ENCODE measurements around the gene GPRC5C.
"Not testable (repeated sequence)": the region's sequence is repeated elsewhere in the genome, so short reads cannot be mapped to it uniquely, and the experiment has no call there.

The GPRC5C gene, protein sequence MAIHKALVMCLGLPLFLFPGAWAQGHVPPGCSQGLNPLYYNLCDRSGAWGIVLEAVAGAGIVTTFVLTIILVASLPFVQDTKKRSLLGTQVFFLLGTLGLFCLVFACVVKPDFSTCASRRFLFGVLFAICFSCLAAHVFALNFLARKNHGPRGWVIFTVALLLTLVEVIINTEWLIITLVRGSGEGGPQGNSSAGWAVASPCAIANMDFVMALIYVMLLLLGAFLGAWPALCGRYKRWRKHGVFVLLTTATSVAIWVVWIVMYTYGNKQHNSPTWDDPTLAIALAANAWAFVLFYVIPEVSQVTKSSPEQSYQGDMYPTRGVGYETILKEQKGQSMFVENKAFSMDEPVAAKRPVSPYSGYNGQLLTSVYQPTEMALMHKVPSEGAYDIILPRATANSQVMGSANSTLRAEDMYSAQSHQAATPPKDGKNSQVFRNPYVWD

DNA sequence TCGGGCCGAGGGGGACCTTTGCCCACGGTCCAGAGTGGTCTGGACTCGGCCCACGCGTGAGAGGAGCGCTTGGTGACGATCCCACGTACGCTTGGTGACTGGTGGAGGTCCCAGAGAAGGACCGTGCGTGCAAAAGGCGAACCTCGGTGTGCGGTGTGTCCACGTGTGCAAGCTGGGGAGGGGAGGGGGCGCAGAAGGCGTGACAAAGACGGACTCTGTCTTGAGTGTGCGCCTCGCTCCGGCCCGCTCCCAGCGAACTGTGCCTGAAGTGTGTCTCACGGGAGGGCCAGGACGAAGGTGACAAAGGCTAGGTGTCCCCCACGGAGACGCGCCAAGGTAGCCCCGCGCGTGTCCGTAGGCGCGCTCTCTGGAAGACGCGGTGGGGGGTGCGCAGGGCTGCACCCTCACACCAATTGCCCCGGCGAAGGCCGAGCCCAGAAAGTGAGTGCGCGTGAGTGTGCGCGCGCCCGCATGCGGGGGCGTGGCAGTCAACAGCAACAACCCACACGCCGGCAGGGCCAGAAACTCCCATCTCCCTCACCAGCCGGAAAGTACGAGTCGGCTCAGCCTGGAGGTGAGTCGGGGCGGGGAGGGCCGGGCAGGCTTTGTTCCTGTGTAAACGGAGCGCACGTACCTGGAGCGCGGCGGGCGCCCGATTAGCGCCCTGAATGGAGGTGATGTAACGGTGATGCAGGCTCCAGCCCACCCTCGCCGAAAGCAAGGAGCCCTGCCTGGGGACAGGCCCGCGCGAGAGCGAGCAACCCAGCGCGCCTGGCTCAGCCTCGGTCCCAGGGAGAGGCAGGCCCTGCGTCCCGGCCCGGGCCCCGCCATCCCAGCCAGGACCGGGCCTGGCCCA, at the start of gene GPRC5C:
Gene GPRC5C (plus strand): TSS at position 521 of the 856 bp plus-strand sequence. CDS start 7,689 bp downstream, outside the sequence.
- DNase-seq = peak; percentile 84

GRCh38 chr17:74383141-74383540, 48.7 kb upstream of the GPRC5C start:
- DNase-seq = no peak

GRCh38 chr17:74385201-74385600, 46.7 kb upstream of the GPRC5C start:
- DNase-seq = no peak

- DNase-seq = peak; percentile 76
These were observed 45.5 kb upstream of the GPRC5C start for GRCh38 chr17:74386386-74386785.

- DNase-seq = no peak
These were observed 44.3 kb upstream of the GPRC5C start for GRCh38 chr17:74387365-74388218.

- DNase-seq = no peak
These were observed 42.7 kb upstream of the GPRC5C start for GRCh38 chr17:74389084-74389753.

DNA sequence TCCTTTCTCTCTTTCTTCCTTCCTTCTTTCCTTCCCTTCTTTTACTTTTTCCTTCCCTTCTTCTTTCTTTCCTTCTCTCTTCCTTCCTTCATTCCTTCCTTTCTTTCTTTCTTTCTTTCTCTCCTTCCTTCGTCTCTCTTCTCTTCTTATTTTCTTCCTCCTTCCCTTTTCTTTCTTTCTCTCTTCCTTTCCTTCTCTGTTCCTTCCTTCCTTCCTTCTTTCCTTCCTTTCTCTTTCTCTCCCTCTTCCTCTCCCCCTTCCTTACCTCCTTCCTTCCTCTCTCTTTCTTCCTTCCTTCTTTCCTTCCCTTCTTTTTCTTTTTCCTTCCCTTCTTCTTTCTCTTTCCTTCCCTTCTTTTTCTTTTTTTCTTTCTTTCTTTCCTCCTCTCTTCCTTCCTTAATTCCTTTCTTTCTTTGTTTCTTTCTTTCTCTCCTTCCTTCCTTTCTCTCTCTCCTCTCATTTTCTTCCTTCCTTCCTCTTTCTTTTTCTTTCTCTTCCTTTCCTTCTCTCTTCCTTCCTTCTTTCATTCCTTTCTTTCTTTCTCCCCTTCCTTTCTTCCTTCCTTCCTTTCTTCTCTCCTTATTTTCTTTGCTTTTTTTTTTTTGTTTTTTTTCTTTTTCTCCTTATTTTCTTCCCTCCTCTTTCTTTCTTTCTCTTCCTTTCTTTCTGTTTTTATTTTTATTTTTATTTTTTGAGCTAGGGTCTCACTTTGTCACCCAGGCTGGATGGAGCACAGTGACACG, 41.8 kb upstream of the GPRC5C start:
- DNase-seq = no peak

DNA sequence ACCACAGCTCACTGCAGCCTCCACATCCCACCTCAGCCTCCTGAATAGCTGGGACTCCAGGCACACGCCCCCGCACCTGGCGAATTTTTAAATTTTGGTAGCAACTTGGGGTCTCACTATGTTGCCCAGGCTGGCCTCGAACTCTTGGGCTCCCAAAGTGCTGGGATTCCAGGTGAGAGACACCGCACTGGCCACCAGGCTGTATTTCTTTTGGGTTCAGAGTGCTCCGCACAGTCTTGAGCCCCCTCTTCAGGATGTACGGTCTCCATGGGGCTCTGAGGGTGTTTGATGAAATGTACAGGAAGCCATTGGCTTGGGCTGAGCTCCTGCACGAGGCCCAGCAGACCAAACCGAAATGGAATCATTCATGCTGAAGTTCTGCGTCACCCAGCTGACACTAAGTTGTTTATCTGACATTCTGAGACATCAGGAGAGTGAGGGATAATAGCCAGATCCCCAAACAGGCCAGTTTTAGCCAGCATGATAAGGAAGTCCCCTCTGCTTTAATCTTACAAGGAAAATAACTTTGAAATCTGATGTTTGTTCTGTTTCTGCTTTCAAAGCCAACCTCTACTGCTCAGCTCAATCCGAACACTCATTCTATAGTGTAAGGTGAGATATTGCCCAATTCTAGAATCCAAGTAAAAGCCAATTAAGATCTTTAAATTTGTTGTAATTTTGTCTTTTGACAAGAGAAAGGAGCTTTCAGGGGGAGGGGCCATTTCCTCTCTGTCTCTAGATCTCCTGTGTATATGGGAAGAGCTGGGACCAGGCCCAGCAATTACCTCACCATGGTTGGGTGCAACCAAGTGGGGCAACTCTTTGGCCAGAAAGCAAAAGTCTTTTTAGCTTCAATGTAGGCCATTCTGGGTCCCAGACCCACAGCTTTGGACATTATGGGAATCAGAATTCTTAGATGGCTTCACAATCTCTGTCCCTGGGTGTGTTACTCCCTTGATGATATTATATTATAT, 40.9 kb upstream of the GPRC5C start:
- DNase-seq = no peak

DNA sequence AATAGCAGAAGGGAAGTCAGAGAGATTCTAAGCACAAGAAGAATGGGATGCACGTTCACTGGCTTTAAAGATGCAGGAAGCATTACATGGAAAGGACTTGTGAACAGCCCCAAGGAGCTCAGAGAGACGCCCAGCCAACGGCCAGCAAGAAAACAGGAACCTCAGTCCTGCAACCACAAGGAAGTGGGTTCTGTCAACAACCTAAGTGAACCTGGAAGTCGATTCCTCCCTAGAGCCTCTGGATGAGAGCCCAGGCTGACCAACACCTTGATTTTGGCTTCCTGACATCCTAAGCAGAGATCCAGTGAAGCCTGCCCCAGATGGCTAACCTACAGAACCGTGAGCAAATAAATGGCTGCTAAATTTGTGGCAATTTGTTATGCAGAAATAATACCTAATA, 40.1 kb upstream of the GPRC5C start:
- no peak for DNase-seq

DNA sequence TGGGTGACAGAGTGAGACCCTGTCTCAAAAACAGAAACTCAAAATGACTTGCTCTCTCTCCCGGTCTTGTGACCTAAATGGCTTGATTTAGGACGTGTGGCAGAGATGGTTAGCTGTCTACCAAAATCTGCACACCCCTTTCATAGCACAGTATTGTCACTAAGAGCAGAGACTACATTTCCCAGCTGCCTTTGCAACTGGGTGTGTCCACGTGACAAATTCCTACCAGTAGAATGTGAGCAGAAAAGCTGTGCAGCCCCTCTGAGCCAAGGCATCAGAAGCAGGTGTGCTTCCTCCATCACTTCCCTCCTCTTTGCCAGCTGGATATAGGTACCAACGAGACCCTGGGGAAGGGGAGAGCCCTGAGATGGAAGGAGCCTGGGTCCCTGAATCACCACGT, 39.0 kb upstream of the GPRC5C start:
- no peak for DNase-seq

- no peak for DNase-seq
These were observed 38.4 kb upstream of the GPRC5C start for GRCh38 chr17:74393346-74393942.

DNA sequence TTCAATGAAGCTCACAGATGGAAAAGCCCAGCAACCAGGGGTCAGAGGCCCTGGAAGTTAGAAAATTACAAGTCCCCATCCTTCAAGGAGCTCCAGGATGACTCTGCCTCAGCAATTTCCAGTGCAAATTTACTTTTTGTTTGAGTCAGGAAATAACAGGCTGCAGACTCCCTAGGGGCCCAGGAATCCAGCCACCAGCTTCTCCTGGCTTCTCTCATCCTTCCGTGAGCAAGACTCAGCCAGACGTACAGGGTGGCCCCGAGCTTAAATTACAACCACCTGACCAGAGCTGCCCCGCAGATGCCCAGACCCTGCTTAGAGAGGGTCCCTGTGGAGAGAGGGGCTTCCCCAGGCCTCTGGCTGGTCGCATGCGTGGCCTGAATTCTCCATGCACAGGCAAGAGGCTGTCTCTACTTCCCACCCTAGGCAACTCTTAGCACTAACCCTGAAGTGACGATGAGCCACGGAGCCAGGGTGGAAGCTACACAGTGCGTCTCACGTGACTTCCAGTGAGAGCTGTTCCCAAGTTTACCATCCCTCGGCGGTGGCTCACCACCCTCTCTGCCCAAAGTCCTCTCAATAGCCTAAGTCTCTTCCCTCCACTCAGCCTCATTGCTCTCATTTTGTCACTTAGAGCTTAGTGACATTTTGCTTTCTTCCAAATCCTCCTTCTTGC, 37.5 kb upstream of the GPRC5C start:
- DNase-seq = no peak

- no peak for DNase-seq
These were observed 36.9 kb upstream of the GPRC5C start for GRCh38 chr17:74394977-74395376.

- no peak for DNase-seq
These were observed 35.3 kb upstream of the GPRC5C start for GRCh38 chr17:74396567-74396966.

DNA sequence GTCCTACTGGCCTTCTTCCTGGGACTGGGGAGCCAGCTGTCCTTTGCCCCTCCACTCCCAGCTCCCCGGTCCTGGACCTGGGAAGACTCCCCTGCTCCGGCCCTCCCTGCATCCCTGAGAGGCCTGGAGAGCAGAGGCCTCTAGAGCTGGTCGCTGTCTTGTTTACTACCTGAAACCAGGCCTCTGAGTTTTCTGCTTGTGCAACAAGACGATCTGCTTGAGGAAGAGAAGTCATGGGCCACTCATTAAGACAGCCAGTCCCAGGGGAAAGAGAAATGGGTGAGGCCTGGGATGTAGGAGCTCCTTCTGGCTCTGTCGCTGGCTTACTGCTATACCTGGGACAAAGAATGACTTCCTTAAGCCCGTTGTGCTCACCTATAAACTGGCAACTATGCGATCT, 29.8 kb upstream of the GPRC5C start:
- no peak for DNase-seq

DNA sequence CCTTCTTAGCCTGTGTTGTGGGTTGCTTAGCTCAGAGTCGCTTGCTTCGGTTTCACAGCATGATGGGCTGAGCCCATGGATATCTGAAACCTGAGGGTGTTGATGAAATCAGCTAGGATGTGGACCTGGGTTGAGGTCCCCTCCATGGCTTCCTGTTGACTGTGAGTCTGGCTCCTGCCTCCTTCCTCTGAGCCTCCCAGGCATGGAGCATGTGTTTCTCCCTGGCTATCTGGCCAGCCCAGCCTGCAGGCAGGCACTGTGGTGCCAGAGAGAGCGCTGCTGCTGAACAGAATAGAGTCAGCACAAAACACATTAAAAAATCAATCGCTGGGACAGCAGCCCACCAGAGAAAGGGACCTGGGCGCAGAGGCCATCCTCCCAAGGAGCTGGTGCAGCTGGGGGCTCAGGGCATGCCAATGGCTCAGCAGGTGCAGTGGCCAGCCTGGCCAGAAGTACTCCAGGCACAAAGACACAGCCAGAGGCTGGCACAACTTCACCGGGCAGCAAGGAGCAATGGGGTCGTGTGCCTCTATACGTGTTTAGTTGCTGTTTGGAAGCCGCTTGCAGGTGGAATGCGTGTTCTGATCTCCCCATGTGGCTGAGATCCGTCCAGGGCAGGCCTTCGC, 28.3 kb upstream of the GPRC5C start:
- no peak for DNase-seq

- DNase-seq = no peak
These were observed 27.7 kb upstream of the GPRC5C start for GRCh38 chr17:74404218-74404617.

DNA sequence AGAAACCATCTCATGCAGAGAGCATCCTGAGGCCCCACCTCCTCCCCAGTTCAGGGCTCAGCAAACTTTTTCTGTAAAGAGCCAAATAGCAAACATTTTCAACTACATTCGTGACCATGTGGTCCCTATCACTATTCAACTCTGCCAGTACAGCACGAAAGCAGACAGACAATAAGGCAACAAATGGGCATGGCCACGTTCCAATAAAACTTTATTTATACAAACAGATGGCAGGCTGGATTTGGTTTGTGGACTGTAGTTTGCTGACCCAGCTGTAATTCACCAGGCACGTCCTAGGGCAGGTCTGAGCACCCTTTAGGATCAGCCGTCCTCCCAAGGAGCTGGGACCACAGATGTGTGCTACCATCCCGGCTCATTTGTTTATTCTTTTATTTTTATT, 27.1 kb upstream of the GPRC5C start:
- DNase-seq = no peak

DNA sequence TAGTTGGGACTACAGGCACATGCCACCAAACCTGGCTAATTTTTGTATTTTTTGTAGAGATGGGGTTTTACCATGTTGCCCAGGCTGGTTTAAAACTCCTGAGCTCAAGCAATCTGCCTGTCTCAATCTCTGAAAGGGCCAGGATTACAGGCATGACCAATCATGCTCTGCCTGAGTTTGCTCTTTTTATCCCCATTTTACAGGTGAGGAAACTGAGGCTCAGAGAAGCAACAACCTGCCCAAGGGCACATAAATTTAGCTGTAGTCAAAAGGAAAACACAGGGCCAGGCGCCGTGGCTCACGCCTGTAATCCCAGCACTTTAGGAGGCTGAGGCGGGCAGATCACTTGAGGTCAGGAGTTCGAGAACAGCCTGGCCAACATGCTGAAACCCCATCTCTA, 26.6 kb upstream of the GPRC5C start:
- DNase-seq = not testable (repeated sequence)
